Endometrial microvascular endothelial cells (primary cell): ENCODE data around the gene CDC14A. TPM values are rescaled to one million over a fixed set of nuclear protein-coding genes. Genes with fewer than 3 reads are reported as not detected.

Source experiments
- in situ Hi-C: cut with HindIII; loops from 2 replicates; pipeline ENCODE4 v1.10.0; 2017; ENCODE audit warnings: low sequenced_read_pairs, low pct_unique_long_range_greater_than_20kb; ENCODE audit errors: inconsistent ontology term
- total RNA-seq: library from RNA; depleted of rRNA; stranded (reverse); fragments of >200 nt; gene quantifications from one replicate; pipeline ENCODE4 v1.2.3, GENCODE V29; 2015; ENCODE audit errors: inconsistent ontology term

The CDC14A gene
- total RNA-seq, 1 donor from 2014 or later: 10.0 TPM

DNA sequence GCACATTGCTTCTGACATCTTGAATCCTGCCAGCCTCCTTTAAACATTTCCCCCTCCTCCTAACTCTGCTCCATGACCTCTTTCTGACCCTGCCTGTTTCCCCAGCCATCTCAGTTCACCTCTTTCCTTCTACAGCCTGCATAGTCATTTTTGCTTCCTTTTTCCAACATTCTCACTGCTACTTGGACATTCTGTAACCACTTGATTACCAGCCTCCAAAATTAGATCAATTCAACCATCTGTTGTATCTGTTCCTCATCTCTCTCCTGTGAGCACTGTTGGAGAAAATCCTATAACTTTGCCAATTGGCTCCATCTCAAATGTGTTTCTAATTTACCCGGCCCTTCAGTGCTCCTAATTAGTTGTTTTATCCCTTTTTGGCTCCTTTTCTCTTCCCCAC is 158.1 kb downstream of the CDC14A start:
- in situ Hi-C loops: no loop called here

DNA sequence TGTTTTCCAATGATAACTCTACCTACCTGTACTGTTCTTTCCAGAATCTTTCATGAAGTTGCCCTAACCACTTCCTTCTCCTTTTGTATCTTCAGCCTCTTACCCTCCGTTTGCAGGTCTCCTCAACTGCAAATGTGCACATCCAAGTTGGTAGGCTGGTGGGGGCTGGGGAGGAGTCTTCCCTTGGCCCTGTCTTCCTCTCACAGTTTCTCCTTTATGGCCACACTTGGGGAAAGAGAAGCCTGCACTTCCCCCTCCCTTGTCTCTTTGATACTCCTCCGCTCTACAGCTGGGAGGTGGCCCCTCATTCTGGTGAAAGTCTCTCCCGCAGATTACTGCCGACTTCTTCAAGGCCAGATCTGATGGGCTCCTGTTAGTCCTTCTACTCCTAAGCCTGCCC is 158.8 kb downstream of the CDC14A start:
- in situ Hi-C loops: no loop called here

DNA sequence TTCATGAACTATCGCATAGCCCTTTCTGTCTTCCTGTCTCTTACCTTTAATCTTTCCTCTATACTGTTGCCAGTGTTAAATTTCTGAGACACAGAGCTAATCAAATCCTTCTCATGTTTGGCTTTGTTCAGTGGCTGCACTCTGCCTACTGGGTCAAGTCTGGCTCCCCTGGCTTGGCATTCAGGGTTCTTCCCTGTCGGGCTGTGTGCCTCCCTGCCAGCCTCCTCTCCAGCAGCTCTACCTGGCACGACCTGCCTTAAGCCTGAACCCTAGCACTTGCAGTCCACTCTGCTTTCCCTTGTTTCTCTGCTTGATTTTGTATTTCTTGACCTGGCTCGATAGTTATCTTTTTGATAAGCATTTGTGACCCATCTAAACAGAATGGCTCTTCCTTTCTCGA is 159.5 kb downstream of the CDC14A start:
- in situ Hi-C loops: no loop called here

DNA sequence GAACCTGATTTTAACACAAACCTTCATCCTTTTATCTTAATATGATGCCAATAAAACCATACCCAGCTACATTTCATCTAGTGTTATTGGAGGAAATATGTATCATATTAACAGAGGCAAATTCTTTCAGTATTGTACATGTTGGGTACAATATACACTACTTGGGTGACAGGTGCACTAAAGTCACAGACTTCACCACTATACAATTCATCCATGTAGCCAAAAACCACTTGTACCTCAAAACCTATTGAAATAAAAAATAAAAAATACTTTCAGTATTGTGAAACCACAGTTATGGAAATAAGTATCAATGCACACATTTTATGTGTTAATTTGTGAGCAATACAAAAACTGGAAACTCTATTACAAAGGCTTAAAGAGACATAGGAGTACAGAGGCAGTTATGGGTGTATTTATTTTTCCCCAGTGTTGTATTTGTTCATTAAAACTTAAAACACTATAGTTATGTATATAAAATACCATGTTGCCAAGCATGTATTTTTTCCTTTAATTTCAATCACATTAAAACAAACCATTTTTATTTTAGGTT is 160.6 kb downstream of the CDC14A start:
- in situ Hi-C loops: no loop called here

DNA sequence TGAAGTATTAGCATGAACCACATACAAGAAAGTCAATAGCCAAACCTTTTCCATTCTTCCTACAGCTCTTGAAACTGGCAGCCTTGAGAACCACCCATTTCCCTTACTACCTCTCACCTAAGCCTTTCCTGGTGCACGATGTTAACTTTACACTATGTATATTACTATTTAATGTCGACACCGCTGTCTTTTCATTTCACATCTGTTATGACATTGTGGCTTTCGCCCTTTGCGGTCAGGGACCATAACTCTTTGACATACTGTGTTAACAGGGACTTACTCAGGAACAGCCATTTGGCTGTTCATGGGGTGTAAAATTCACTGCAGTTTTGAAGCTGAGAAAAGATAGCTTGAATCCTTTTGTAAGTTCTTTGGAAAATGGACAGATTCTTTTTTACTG is 164.6 kb downstream of the CDC14A start:
- in situ Hi-C loops: no loop called here

DNA sequence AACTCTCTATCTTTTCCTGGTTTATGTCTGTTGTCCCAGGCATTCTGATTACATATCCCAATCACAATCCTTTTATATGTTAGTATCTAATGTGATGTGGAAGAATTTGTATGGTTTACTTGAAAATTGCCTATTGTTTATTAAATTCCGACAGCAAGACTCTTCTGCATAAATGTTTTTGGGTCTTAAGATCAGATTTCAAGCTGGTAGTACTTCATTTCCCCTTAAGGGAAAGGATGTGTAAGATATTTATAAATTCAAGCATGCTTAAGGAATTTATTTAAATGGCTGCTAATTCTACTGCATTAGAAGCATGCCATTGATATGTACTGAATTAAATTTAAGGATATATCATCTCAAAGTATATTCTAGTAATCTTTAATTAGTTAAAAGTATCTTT is 165.2 kb downstream of the CDC14A start:
- in situ Hi-C loops: no loop called here

DNA sequence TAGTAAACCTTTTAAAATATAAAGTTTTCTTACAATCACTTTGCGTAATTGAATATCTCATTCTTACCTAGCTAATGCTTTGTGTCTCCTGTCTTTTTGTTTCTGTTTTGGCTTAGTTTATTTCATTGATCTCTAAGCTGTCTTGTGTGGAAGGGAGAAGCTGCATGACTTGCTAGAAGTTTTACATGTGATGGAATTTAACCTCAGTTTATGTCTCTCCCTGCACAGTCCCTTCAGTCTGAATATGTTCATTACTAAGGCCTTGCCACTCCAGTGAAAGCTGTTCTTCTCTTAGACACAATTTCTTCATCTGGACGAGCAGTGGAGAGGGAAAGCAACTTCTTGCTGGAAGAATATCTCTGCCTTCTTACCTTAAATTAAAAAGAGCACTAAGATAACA is 165.7 kb downstream of the CDC14A start:
- in situ Hi-C loops: no loop called here

DNA sequence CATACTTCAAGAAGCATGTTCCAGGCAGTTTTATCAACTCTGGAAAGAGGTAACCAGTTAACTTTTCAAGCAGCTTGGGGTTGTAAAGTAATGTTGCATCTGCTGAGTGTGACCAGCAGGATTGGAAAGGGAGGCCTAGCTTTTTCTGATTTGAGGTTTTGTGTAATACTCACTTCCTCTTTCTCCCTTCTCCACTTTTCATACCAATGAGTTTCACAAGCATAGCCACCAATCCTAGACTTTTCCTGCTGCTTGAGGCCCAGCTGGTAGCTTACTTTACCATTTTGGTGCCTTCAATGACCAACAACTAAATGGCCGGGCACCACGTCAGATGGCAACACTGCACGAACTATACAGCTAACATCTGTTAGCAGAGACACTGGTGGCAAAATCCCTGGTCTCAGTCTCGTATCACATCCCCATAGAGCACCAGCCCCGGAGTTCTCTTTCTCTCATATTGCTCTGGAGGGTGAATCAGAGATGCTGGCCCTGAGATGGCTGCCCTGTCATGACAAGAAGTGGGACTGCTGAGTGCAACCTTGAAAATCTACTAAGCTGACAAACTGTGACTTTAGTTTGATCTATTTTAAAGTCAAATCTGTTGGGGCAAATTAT is 170.8 kb downstream of the CDC14A start:
- in situ Hi-C loops: no loop called here

DNA sequence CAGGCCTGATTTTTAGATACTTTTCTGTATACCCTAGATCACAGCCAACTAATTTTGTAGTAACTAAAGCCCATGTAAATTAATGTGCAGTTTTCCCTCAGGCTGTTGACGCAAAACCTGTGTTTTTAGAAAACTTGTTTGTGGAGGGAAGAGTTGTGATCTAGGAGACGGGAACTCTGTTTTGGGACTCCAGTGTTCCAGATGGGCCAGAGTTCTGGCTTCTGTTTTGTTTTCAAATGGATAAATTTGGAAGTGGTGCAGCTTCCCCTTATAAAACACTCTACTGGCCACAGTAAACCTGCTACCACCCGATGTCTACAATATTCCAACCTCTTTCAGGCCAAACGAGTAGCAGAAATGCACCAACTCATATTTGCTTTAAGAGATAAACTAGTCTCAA is 172.0 kb downstream of the CDC14A start:
- in situ Hi-C loops: no loop called here

DNA sequence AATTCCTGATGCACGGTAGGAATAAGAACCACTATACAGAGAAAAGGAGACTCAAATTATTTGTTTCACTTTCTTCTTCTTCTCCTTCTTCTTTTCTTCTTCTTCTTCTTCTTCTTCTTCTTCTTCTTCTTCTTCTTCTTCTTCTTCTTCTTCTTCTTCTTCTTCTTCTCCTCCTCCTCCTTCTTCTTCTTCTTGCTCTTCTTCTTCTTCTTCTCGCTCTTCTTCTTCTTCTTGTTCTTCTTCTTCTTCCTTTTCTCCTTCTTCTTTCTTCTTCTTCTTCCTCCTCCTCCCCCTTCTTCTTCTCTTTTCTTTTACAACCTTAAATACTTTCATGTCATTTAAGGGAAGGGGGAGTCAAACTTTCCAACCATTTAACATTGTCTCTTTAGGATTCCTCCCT is 174.6 kb downstream of the CDC14A start:
- in situ Hi-C loops: no loop called here

DNA sequence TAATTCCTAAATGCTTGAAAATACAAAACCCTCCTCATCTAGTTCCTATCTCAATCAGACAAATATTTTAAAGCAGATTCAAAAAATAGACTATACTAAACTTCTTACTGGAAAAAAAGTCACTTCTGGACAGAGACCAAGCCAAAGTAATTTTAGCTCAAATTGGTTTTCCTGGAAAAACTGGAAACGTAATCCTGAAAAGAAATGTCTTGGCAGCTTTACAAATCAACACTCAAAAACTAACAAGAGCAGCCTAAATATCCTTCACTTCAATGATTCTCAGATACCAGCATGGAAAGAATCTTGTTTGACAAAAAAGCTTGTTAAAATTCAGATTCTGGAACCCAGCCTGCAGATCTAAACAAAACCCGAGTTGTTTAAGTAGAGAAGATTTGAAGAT is 176.6 kb downstream of the CDC14A start:
- in situ Hi-C loops: no loop called here

DNA sequence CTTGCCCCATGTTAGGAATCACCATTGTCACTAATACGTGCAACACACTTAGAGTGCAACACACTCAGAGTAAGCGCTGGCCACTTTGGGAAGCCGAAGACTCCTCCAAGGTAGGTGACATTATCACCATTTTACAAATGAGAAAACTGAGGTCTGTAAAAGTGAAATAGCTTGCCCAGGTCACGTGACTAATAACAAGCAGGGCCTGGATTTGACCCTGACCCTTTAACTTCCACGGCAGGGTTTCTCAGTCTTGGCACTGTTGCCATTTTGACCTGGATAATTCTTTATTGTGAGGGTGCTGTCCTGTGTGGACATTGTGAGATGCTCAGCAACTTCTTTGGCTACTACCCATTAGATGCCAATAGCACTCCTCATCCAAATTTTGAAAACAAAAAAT is 177.8 kb downstream of the CDC14A start:
- in situ Hi-C loops: no loop called here

DNA sequence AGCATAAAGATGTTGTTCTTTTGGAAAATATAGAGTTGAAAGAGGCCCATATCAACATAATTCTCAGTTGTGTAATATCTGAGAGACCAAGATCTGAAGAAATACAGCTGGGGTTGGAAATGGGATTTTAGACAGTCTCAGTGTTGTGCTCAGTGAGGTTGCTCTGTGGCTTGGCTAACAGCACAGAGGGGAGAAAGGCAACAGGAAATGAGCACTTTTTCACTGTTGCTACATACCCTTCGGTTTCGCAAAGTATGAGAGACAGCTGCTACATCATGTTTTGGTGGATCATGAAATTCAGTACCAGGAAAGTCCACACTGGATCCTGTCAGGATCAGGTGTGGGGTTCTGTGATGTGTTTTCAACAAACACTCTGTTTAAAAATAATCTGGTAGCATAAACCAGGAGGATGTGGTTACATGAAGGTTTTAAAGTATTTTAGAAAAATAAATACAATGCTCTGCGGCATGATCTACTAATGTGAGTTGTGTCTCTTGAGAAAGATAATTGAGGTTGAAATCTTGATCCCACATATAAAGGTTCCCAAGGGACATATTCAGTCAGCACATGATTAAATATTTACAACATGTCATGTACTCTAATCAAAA is 178.7 kb downstream of the CDC14A start:
- in situ Hi-C loops: no loop called here

DNA sequence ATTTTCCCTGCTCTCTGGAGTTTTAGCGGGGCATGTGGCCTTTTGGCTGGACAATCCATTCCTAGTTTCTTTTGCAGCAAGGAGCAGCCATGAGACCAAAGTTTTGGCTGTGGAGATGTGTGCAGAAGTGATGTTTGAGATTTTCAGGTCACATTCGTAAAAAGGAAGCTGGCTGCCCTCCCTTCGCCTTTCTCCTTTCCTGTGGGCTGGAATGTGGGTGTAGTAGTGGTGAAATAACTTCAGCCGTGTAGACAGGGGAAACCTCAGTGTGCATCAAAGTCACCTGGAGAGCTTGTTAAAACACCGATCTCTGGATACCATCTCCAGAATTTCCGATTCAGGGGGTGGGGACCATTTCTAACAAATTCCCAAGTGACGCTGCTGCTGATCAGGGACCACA is 180.3 kb downstream of the CDC14A start:
- in situ Hi-C loops: no loop called here

DNA sequence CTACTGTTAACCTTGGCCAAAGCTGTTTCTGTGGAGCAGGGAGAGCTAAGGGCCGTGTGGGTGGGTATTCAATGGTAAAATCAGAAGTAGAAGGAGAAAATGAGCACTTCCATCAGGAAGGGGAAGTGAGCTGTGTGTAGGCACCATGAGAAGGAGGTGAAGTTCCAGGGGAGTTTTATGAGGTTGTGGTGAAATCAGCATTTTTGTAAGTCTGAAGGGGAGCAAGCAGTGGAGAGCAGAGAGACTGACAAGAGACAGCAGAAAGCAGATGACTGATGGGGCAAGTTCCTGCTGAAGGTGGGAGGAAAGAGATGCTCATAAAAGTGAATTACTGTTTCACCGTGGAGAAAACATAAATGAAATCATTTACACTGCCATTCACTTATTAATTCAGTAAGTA is 183.0 kb downstream of the CDC14A start:
- in situ Hi-C loops: no loop called here

DNA sequence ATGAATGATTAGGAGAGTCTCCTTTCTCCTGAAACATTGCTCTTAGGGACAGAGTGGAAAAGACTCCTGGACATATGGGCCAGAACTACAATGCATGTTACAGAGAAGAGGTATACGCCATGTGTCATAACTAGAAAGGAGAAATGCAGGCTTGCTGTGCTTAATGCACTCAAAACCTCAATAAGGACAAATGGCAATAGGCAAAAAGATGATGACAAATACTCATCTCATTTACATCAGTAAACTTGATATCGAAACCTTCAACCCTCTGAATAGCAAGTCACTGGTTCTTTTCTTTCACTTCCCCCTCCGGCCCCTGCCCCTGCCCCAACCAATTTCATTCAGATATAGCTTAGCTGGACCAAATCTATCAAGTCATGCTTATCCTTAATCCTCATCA is 183.7 kb downstream of the CDC14A start:
- in situ Hi-C loops: no loop called here

DNA sequence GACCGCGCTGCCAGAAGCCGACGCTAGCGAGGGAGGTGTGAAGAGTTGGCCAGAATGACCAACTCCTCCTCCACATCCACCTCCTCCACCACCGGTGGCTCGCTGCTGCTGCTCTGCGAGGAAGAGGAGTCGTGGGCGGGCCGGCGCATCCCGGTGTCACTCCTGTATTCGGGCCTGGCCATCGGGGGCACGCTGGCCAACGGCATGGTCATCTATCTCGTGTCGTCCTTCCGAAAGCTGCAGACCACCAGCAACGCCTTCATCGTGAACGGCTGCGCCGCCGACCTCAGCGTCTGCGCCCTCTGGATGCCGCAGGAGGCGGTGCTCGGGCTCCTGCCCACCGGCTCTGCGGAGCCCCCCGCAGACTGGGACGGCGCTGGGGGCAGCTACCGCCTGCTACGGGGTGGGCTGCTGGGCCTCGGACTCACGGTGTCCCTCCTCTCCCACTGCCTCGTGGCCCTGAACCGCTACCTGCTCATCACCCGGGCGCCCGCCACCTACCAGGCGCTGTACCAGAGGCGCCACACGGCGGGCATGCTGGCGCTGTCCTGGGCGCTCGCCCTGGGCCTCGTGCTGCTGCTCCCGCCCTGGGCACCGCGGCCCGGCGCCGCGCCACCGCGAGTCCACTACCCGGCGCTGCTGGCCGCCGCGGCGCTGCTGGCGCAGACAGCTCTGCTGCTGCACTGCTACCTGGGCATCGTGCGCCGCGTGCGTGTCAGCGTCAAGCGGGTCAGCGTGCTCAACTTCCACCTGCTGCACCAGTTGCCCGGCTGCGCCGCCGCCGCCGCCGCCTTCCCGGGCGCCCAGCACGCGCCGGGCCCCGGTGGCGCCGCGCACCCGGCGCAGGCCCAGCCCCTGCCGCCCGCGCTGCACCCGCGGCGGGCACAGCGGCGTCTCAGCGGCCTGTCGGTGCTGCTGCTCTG is 186.9 kb downstream of the CDC14A start:
- in situ Hi-C loops: no loop called here

DNA sequence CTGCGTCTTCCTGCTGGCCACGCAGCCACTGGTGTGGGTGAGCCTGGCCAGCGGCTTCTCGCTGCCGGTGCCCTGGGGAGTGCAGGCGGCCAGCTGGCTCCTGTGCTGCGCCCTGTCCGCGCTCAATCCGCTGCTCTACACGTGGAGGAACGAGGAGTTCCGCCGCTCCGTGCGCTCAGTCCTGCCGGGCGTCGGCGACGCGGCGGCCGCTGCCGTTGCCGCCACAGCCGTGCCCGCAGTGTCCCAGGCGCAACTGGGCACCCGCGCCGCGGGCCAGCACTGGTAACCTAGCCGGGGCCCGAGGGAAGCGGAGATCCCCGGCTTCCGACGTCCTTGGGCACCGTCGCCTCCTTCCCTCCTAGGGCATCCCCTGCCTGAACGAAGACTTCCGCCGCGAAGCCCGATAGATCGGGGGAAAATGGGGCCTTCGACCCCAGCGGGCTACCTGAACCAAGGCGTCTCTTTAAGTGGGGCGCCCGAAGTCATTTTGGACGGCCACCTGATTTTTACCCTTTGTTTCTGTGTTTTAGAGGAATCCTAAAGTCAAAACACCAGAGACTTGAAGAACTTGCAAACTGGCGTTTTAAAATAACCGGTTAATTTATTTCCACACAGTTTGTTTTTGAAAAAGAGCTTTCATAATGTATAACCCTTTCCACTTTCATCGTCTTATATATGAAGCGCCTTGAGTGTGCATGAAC is 187.7 kb downstream of the CDC14A start:
- in situ Hi-C loops: no loop called here

DNA sequence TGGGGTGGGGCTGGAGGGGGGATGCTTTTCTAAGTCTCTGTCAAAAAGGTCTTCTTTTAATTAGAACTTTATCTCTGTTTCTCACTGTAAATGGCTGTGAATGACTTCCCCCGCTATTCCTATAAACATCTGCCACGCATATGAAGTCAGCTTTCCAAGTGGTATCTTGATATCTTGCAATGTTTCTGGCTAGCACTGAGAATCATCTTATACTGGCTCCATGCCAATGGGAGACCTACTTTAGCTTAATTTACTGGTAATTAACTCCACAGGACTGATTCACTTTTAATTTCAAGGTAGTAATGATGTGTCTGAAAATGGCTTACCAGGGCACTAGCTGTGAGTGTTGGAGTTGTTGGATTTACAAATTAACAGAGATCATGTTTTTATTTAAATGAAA is 190.0 kb downstream of the CDC14A start:
- in situ Hi-C loops: no loop called here
